ENCODE data around the gene FEM1B.
A peak's percentile ranks its signal among the peaks of the same experiment; 100 is the strongest.

Gene FEM1B

DNA sequence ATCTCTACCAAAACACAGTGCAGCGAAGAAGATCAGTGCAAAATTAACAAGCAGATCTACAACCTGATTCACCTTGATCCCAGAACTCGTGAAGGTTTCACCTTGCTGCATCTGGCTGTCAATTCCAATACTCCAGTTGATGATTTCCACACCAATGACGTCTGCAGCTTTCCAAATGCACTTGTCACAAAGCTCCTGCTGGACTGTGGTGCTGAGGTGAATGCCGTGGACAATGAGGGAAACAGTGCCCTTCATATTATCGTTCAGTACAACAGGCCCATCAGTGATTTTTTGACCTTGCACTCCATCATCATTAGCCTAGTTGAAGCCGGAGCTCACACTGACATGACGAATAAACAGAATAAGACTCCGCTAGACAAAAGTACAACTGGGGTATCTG, 13.2 kb downstream of the FEM1B start:
- no peak for FAIRE-seq
- no peak for TF ChIP-seq PAX5 (IDR thresholded peaks at IDR 0.05; ENCODE audit: insufficient read depth, low read length, severe bottlenecking)
- no peak for TF ChIP-seq TAF1 (IDR thresholded peaks at IDR 0.05; ENCODE audit: low read depth, low read length)
- TF ChIP-seq SPI1 (IDR thresholded peaks at IDR 0.05; ENCODE audit: low read depth, low read length), result no peak
- TF ChIP-seq POLR2A (IDR thresholded peaks at IDR 0.05; ENCODE audit: low read depth, low read length), result no peak
- TF ChIP-seq POU2F2 (IDR thresholded peaks at IDR 0.05; ENCODE audit: low read depth, low read length), result no peak
- no peak for TF ChIP-seq POLR2AphosphoS5 (IDR thresholded peaks at IDR 0.05; ENCODE audit: low read depth, low read length)
- no peak for DNase-seq (ENCODE audit: insufficient read length, low spot score)

GRCh38 chr15:68292157-68292781, 14.7 kb downstream of the FEM1B start:
- TF ChIP-seq POLR2A (IDR thresholded peaks at IDR 0.05; ENCODE audit: low read depth, low read length) (no peak), POU2F2 (IDR thresholded peaks at IDR 0.05; ENCODE audit: low read depth, low read length) (no peak), PAX5 (IDR thresholded peaks at IDR 0.05; ENCODE audit: insufficient read depth, low read length, severe bottlenecking) (no peak), POLR2AphosphoS5 (IDR thresholded peaks at IDR 0.05; ENCODE audit: low read depth, low read length) (no peak), SPI1 (IDR thresholded peaks at IDR 0.05; ENCODE audit: low read depth, low read length) (no peak), TAF1 (IDR thresholded peaks at IDR 0.05; ENCODE audit: low read depth, low read length) (no peak)
- no peak for DNase-seq (ENCODE audit: insufficient read length, low spot score)

DNA sequence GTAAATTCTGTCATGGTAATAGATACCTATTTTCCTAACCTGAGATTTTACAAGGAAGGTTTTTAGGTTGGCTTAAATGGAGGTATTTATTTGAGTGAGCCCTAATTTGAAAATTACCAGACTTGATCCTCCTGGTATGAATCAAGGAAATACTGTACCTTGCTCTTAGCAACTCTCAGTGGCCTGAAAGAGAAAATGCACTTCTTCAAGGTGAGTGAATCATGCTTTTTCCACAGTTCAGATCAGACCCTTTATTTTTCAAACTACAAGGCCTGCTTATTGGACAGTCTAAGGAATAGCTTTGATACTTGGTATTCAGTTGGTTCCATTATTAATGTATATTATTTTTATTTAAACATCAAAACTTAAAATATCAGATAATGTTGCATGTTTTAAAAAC, 15.4 kb downstream of the FEM1B start:
- DNase-seq (ENCODE audit: insufficient read length, low spot score) (no peak), FAIRE-seq (no peak)
- TF ChIP-seq POU2F2 (IDR thresholded peaks at IDR 0.05; ENCODE audit: low read depth, low read length), result no peak
- no peak for TF ChIP-seq POLR2AphosphoS5 (IDR thresholded peaks at IDR 0.05; ENCODE audit: low read depth, low read length)
- TF ChIP-seq TAF1 (IDR thresholded peaks at IDR 0.05; ENCODE audit: low read depth, low read length), result no peak
- no peak for TF ChIP-seq SPI1 (IDR thresholded peaks at IDR 0.05; ENCODE audit: low read depth, low read length)
- no peak for TF ChIP-seq POLR2A (IDR thresholded peaks at IDR 0.05; ENCODE audit: low read depth, low read length)
- no peak for TF ChIP-seq PAX5 (IDR thresholded peaks at IDR 0.05; ENCODE audit: insufficient read depth, low read length, severe bottlenecking)

More at GRCh38 chr15:68292157-68292781, 14.7 kb downstream of the FEM1B start:
- no peak for FAIRE-seq

- TF ChIP-seq POLR2AphosphoS5 (IDR thresholded peaks at IDR 0.05; ENCODE audit: low read depth, low read length) (no peak), POLR2A (IDR thresholded peaks at IDR 0.05; ENCODE audit: low read depth, low read length) (no peak), PAX5 (IDR thresholded peaks at IDR 0.05; ENCODE audit: insufficient read depth, low read length, severe bottlenecking) (no peak), POU2F2 (IDR thresholded peaks at IDR 0.05; ENCODE audit: low read depth, low read length) (no peak), SPI1 (IDR thresholded peaks at IDR 0.05; ENCODE audit: low read depth, low read length) (no peak), TAF1 (IDR thresholded peaks at IDR 0.05; ENCODE audit: low read depth, low read length) (no peak)
- peak; percentile 38 for FAIRE-seq
- DNase-seq (ENCODE audit: insufficient read length, low spot score), result no peak
These were observed 17.7 kb downstream of the FEM1B start for GRCh38 chr15:68295014-68295805.

GRCh38 chr15:68298336-68298735, 20.8 kb downstream of the FEM1B start:
- TF ChIP-seq TAF1 (IDR thresholded peaks at IDR 0.05; ENCODE audit: low read depth, low read length) (no peak), POLR2A (IDR thresholded peaks at IDR 0.05; ENCODE audit: low read depth, low read length) (no peak), POLR2AphosphoS5 (IDR thresholded peaks at IDR 0.05; ENCODE audit: low read depth, low read length) (no peak), PAX5 (IDR thresholded peaks at IDR 0.05; ENCODE audit: insufficient read depth, low read length, severe bottlenecking) (no peak), POU2F2 (IDR thresholded peaks at IDR 0.05; ENCODE audit: low read depth, low read length) (no peak), SPI1 (IDR thresholded peaks at IDR 0.05; ENCODE audit: low read depth, low read length) (no peak)
- FAIRE-seq, result no peak
- DNase-seq (ENCODE audit: insufficient read length, low spot score), result no peak

DNA sequence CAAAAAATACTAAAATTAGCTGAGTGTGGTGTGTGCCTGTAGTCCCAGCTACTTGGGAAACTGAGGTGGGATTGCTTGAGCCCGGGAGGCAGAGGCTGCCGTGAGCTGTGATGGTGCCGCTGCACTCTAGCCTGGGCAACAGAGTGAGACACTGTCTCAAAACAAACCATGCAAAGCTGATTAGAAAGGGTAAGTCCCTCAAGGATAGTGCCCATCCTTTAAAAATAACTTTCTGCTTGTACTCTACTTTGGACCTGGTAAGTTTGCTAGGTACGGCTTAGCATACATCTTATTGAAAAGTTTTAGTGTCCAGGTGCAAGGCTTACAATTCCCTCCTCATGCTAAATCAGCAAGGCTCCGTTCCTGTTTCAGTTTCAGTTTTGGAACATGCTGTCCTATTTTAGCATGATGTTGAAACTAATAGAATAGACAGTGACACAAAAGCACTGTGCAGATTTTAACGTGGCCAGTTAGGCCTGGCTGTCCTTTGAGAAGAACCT, 21.4 kb downstream of the FEM1B start:
- TF ChIP-seq PAX5 (IDR thresholded peaks at IDR 0.05; ENCODE audit: insufficient read depth, low read length, severe bottlenecking) (no peak), SPI1 (IDR thresholded peaks at IDR 0.05; ENCODE audit: low read depth, low read length) (peak; percentile 78), POU2F2 (IDR thresholded peaks at IDR 0.05; ENCODE audit: low read depth, low read length) (no peak), POLR2AphosphoS5 (IDR thresholded peaks at IDR 0.05; ENCODE audit: low read depth, low read length) (0 out of 2 replicates have a peak, but pooled peaks have one; percentile 34), POLR2A (IDR thresholded peaks at IDR 0.05; ENCODE audit: low read depth, low read length) (0 out of 2 replicates have a peak, but pooled peaks have one; percentile 30), TAF1 (IDR thresholded peaks at IDR 0.05; ENCODE audit: low read depth, low read length) (no peak)
- DNase-seq (ENCODE audit: insufficient read length, low spot score) (no peak), FAIRE-seq (peak; percentile 96)

DNA sequence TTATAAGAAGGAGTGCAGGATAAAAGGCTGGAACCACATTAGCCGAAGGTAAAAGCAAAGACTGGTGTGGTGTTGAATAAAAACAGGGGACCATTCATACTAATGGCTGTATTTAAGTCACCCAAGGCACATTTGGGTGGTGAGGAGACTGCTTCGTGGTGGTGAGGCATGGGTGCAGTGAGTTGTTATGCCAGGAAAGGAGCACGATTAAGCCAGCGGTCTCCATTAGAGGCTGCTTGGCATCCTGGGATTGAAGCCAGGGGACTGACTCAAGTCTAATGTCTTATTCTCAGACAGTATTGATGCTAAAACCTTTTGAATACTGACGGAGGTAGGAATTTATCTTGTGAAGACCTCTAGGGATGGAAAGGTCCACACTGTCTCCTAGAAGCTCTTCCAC, 21.9 kb downstream of the FEM1B start:
- DNase-seq (ENCODE audit: insufficient read length, low spot score) (no peak), FAIRE-seq (no peak)
- no peak for TF ChIP-seq POU2F2 (IDR thresholded peaks at IDR 0.05; ENCODE audit: low read depth, low read length)
- TF ChIP-seq PAX5 (IDR thresholded peaks at IDR 0.05; ENCODE audit: insufficient read depth, low read length, severe bottlenecking), result no peak
- TF ChIP-seq POLR2AphosphoS5 (IDR thresholded peaks at IDR 0.05; ENCODE audit: low read depth, low read length), result no peak
- no peak for TF ChIP-seq SPI1 (IDR thresholded peaks at IDR 0.05; ENCODE audit: low read depth, low read length)
- TF ChIP-seq TAF1 (IDR thresholded peaks at IDR 0.05; ENCODE audit: low read depth, low read length), result no peak
- no peak; the same call in 1 of the 2 replicates for TF ChIP-seq POLR2A (IDR thresholded peaks at IDR 0.05; ENCODE audit: low read depth, low read length)

GRCh38 chr15:68300115-68300940, 22.8 kb downstream of the FEM1B start:
- DNase-seq (ENCODE audit: insufficient read length, low spot score) (no peak), FAIRE-seq (no peak)
- TF ChIP-seq PAX5 (IDR thresholded peaks at IDR 0.05; ENCODE audit: insufficient read depth, low read length, severe bottlenecking) (no peak), TAF1 (IDR thresholded peaks at IDR 0.05; ENCODE audit: low read depth, low read length) (no peak), SPI1 (IDR thresholded peaks at IDR 0.05; ENCODE audit: low read depth, low read length) (no peak), POLR2AphosphoS5 (IDR thresholded peaks at IDR 0.05; ENCODE audit: low read depth, low read length) (no peak), POLR2A (IDR thresholded peaks at IDR 0.05; ENCODE audit: low read depth, low read length) (no peak), POU2F2 (IDR thresholded peaks at IDR 0.05; ENCODE audit: low read depth, low read length) (no peak)
